SK-N-SH (cell line): ENCODE measurements around the gene DDX25. TPM values are rescaled to one million over a fixed set of nuclear protein-coding genes. Genes with fewer than 3 reads are reported as not detected.

Experiments used
- CTCF ChIA-PET: fragments of 300-600, 350-600 bp; formaldehyde crosslinking; extraction: SDS; loops from one replicate; lab custom pipeline; 2021; lab: Yijun Ruan, JAX
- POLR2A ChIA-PET: fragments of 350-600 bp; sonication (Branson Sonifier 250); formaldehyde crosslinking; extraction: SDS; loops from one replicate; lab custom pipeline; 2020; ENCODE audit warnings: antibody characterized with exemption, inconsistent platforms; lab: Yijun Ruan, JAX
- DNase-seq: peaks from one replicate; pipeline ENCODE4 v3.0.0; 2012
- H2AFZ ChIP-seq: fragments of 200-600 bp; sonication (generic); 2 replicates; pipeline ENCODE4 v1.8.1; 2016; ENCODE audit warnings: antibody characterized with exemption, mild to moderate bottlenecking, low read depth
- H3F3A ChIP-seq: fragments of 200-600 bp; sonication (generic); replicated peaks from 2 replicates; pipeline ENCODE3; 2016; ENCODE audit warnings: antibody characterized with exemption, mild to moderate bottlenecking; ENCODE audit not compliant: insufficient read depth
- H3K27ac ChIP-seq, 2 experiments: fragments of 200-500 bp in 1 of 2; fragments of 200-600 bp in 1 of 2; sonication (Bioruptor generic) in 1 of 2; sonication (generic), shearing (Covaris generic) in 1 of 2; 2 replicates each; pipeline versions ENCODE4 v1.5.1 to v1.6.1; 2014 to 2016; ENCODE audit warnings: low read depth in 2 of 2, inconsistent platforms in 1 of 2, low read length in 1 of 2, mild to moderate bottlenecking in 1 of 2, mixed read lengths in 1 of 2
- H3K27me3 ChIP-seq: fragments of 200-600 bp; sonication (generic), shearing (Covaris generic); 2 replicates; pipeline ENCODE4 v1.6.1; 2016; ENCODE audit warnings: mixed run types; ENCODE audit not compliant: insufficient read depth
- H3K36me3 ChIP-seq, 2 experiments: fragments of 200-500 bp in 1 of 2; fragments of 200-600 bp in 1 of 2; sonication (Bioruptor generic) in 1 of 2; sonication (generic) in 1 of 2; replicated peaks in 1 of 2; 2 replicates each; pipeline versions ENCODE3 to v1.5.1; 2014 to 2016; ENCODE audit warnings: low read length in 1 of 2, mild to moderate bottlenecking in 1 of 2; ENCODE audit not compliant: insufficient read depth in 2 of 2, control insufficient read depth in 1 of 2
- H3K4me1 ChIP-seq, 2 experiments: fragments of 200-500 bp in 1 of 2; fragments of 200-600 bp in 1 of 2; sonication (Bioruptor generic) in 1 of 2; sonication (generic), shearing (Covaris generic) in 1 of 2; 2 replicates each; pipeline versions ENCODE4 v1.5.1 to v1.6.1; 2014 to 2016; ENCODE audit warnings: low read depth in 1 of 2, low read length in 1 of 2, mixed run types in 1 of 2; ENCODE audit not compliant: insufficient read depth in 2 of 2, control insufficient read depth in 1 of 2
- H3K4me2 ChIP-seq: fragments of 200-600 bp; sonication (generic), shearing (Covaris generic); 2 replicates; pipeline ENCODE4 v1.6.1; 2017; ENCODE audit warnings: mixed run types
- H3K4me3 ChIP-seq, 2 experiments: fragments of 200-500 bp in 1 of 2; fragments of 200-600 bp in 1 of 2; sonication (Bioruptor generic) in 1 of 2; sonication (generic), shearing (Covaris generic) in 1 of 2; 2 replicates each; pipeline versions ENCODE4 v1.5.1 to v1.8.1; 2014 to 2016; ENCODE audit warnings: low read depth in 2 of 2, inconsistent platforms in 1 of 2, low read length in 1 of 2, mild to moderate bottlenecking in 1 of 2, mixed read lengths in 1 of 2, moderate library complexity in 1 of 2
- H3K79me2 ChIP-seq: fragments of 200-600 bp; sonication (generic); 2 replicates; pipeline ENCODE4 v1.8.1; 2017; ENCODE audit warnings: mild to moderate bottlenecking; ENCODE audit not compliant: insufficient read depth
- H3K9ac ChIP-seq: fragments of 200-600 bp; sonication (generic); 2 replicates; pipeline ENCODE4 v1.6.1; 2017; ENCODE audit warnings: mixed run types
- H3K9me2 ChIP-seq: fragments of 200-600 bp; sonication (generic); 2 replicates; pipeline ENCODE4 v1.6.1; 2017; ENCODE audit warnings: mixed run types
- H3K9me3 ChIP-seq: fragments of 200-600 bp; sonication (generic); 2 replicates; pipeline ENCODE4 v1.6.1; 2017; ENCODE audit warnings: mixed run types, mild to moderate bottlenecking, moderate library complexity
- H4K20me1 ChIP-seq: fragments of 200-600 bp; sonication (generic); 2 replicates; pipeline ENCODE4 v1.6.1; 2017; ENCODE audit warnings: mild to moderate bottlenecking, mixed run types; ENCODE audit not compliant: insufficient read depth
- CTCF ChIP-seq: fragments of 200-600 bp; sonication (generic); IDR thresholded peaks from 2 replicates; pipeline ENCODE4 v1.6.1; 2017; ENCODE audit warnings: antibody characterized with exemption, mild to moderate bottlenecking, moderate library complexity
- ELF1 ChIP-seq: IDR thresholded peaks from 2 replicates; pipeline ENCODE4 v1.4.0; 2012
- FOXJ3 ChIP-seq: sonication (generic); formaldehyde crosslinking; IDR thresholded peaks from 2 replicates; pipeline ENCODE4 v1.5.1; 2020; ENCODE audit warnings: mild to moderate bottlenecking, missing genetic modification reagents
- FOXM1 ChIP-seq: IDR thresholded peaks from 2 replicates; pipeline ENCODE4 v1.4.0; 2012; ENCODE audit warnings: low read depth, mild to moderate bottlenecking
- GATA2 ChIP-seq: sonication (generic); formaldehyde crosslinking; IDR thresholded peaks from 2 replicates; pipeline ENCODE4 v1.5.0; 2020; ENCODE audit warnings: mild to moderate bottlenecking, missing genetic modification reagents
- MAX ChIP-seq: IDR thresholded peaks from 2 replicates; pipeline ENCODE4 v1.4.0; 2012; ENCODE audit warnings: low read depth
- NFIC ChIP-seq: IDR thresholded peaks from 2 replicates; pipeline ENCODE4 v1.4.0; 2012; ENCODE audit warnings: borderline replicate concordance
- POLR2AphosphoS5 ChIP-seq: IDR thresholded peaks from 2 replicates; pipeline ENCODE4 v1.6.1; 2012; ENCODE audit warnings: low read depth, low read length
- RCOR1 ChIP-seq: fragments of 150-350 bp; IDR thresholded peaks from 2 replicates; pipeline ENCODE4 v1.6.1; 2017; ENCODE audit warnings: antibody characterized with exemption, low read length
- REST ChIP-seq: IDR thresholded peaks from 2 replicates; pipeline ENCODE4 v1.6.1; 2012; ENCODE audit warnings: mild to moderate bottlenecking, low read depth, low read length, moderate library complexity
- RFX5 ChIP-seq: IDR thresholded peaks from 2 replicates; pipeline ENCODE4 v1.6.1; 2012; ENCODE audit warnings: mild to moderate bottlenecking, improper control_type of control experiment, low read length
- SIN3A ChIP-seq: IDR thresholded peaks from 2 replicates; pipeline ENCODE4 v1.6.1; 2012; ENCODE audit warnings: low read depth, mild to moderate bottlenecking, low read length, moderate library complexity, borderline replicate concordance
- SMC3 ChIP-seq: IDR thresholded peaks from 2 replicates; pipeline ENCODE4 v1.6.1; 2012; ENCODE audit warnings: low read depth, low read length, improper control_type of control experiment
- USF1 ChIP-seq: IDR thresholded peaks from 2 replicates; pipeline ENCODE4 v1.4.0; 2012; ENCODE audit warnings: low read depth, borderline replicate concordance
- USF2 ChIP-seq: fragments of 150-350 bp; IDR thresholded peaks from 2 replicates; pipeline ENCODE4 v1.6.1; 2017; ENCODE audit warnings: antibody characterized with exemption, low read length, low read depth, borderline replicate concordance
- WGBS: methylation state at CpG from one replicate; pipeline ENCODE4 v1.1.6; 2017; ENCODE audit warnings: low lambda C conversion rate; 5-methylcytosine and 5-hydroxymethylcytosine counted together
- polyA plus RNA-seq, 3 experiments: library from polyadenylated mRNA; depleted of rRNA; stranded (reverse); fragments of >200 nt; gene quantifications; 2 replicates each; pipeline ENCODE4 v1.2.3, GENCODE V29; 2012

Gene DDX25
- polyA plus RNA-seq, 1 of the 3 experiments (the other 2 are of a cell fraction): 0.12 TPM

- 76% methylated on average over 12 of the region's 12 CpGs for WGBS
- no peak for DNase-seq
- Histone ChIP-seq H3K9me3 (no peaks in the 10 kb centered on the region), H3K27me3 (peaks cover 22% of the 10 kb centered on the region; the same call in 1 of the 2 replicates), H3K36me3 (no peaks in the 10 kb centered on the region), H3K79me2 (no peaks in the 10 kb centered on the region), H2AFZ (no peak overlapping the region), H3K4me2 (no peak overlapping the region), H3F3A (no peaks in the 10 kb centered on the region), H4K20me1 (no peaks in the 10 kb centered on the region), H3K9ac (no peak overlapping the region), H3K9me2 (no peaks in the 10 kb centered on the region), H3K4me1 (peaks cover 0 to 17% of the 10 kb centered on the region in 2 experiments; a peak in 1 of 4 replicates), H3K4me3 (no peak overlapping the region), H3K27ac (no peak overlapping the region)
- ChIA-PET CTCF (interaction anchor here (1.9 to 4.3 kb wide), 2 partner anchors 9 to 265 kb away, joined by 7 to 63 read pairs; no protein-coding TSS in a partner anchor), POLR2A (interaction anchor here (1.0 kb wide), 1 partner anchor 264 kb away, joined by 3 read pairs; no protein-coding TSS in a partner anchor)
- TF ChIP-seq SMC3 (no peak), ELF1 (no peak), CTCF (no peak), SIN3A (no peak), FOXM1 (no peak), GATA2 (CRISPR knock-in tag) (no peak), RFX5 (no peak), USF2 (no peak), MAX (no peak), FOXJ3 (no peak), NFIC (no peak), REST (no peak), POLR2AphosphoS5 (no peak), RCOR1 (no peak), USF1 (no peak)
These were observed 22.4 kb downstream of the DDX25 start for GRCh38 chr11:125926682-125927081.
